SH-SY5Y (cell line): ENCODE results near the gene FOXP1.

ENCODE experiments used
- GATA2 ChIP-seq: IDR thresholded peaks from 2 replicates; pipeline ENCODE4 v1.6.1; 2011; ENCODE audit warnings: mild to moderate bottlenecking, low read depth, low read length
- GATA3 ChIP-seq: IDR thresholded peaks from 2 replicates; pipeline ENCODE4 v1.6.1; 2011; ENCODE audit warnings: low read depth, mild to moderate bottlenecking, low read length, moderate library complexity

DNA sequence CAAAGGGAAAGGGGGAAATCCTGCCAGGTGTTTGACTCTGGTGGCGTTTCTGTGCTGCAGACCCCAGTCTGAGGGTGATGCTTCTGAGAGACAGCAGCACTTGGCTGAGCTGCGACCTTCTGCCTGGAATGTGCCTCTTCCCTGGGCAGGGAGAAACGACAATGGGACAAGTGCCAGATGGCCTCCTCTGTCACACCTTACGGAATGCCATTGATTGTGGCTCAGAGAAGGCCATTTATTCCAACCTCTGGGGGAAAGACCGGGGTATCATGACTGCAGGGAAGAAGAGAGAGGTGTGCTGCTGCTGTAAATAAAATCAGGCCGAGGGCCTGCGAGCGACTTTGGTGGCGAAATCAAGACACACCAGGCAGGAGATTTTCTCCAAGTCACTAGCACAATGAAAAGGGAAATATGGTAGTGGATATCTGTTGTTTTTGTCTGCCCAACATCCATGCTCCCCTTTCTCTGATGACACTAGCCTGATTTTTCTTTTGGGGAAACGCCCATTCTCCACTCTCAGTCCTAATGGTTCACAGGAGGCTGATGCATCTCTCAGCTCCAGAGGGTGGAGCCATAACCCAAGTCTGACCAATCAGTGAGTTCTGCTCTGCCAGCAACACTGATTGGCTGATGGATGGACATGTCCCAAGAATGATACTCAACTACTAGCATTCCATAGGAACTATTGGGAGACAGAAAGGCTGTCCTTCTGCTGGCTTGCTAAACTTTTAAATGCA is 336.1 kb downstream of the FOXP1 start:
- no peak for TF ChIP-seq GATA2
- TF ChIP-seq GATA3, result no peak
